GM19238 (cell line): ENCODE data around the gene BID.
"Not testable (repeated sequence)": the region's sequence is repeated elsewhere in the genome, so short reads cannot be mapped to it uniquely, and the experiment has no call there.

Source experiments
- DNase-seq: peaks from one replicate; pipeline ENCODE4 v3.0.0; 2011; ENCODE audit warnings: low spot score; ENCODE audit not compliant: insufficient read length

BID gene

DNA sequence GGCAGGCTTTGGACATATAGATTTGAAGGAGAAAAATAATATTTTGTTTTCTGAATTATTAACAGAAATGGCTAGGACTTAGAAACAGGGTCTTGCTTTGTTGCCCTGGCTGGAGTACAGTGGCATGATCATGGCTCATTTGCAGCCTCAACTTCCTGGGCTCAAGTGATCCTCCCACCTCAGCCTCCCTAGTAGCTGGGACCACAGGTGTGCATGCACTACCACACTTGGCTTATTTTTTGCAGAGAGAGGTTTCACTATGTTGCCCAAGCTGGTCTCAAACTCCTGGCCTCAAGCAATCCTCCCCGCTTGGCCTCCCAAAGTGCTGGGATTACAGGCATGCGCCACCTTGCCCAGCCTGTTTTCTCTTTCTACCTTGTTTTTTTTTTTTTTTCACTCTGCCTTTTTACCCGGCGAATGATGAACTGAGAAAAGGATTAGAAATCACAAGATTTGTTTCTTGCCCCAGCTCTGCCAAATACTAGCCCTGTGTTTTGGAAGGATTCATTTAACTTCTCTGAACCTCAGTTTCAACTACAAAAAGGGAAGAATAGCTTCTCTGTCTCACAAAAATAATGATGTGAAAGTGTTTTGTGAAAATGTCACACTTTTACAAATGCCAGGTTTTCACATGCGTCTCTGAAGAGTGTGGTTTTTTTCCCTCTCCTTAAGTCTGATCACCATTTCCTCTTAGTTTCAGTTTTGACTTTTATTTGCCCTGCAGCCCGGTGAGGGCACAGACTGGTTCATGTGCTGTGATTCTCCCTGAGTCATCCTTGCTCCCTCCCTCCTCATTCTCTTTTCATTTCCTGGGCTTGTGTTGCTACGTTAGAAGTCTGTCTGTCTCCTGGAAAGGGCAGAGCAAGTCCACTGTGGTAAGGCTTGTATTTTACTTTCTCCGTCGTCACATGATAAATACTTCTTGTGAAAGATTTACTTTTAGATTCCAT lies 68.0 kb downstream of the BID start:
- peak; percentile 27 for DNase-seq

- no peak for DNase-seq
Measured at GRCh38 chr22:17705546-17705945, 68.7 kb downstream of the BID start.

GRCh38 chr22:17703811-17704210 lies 70.5 kb downstream of the BID start:
- no peak for DNase-seq

DNA sequence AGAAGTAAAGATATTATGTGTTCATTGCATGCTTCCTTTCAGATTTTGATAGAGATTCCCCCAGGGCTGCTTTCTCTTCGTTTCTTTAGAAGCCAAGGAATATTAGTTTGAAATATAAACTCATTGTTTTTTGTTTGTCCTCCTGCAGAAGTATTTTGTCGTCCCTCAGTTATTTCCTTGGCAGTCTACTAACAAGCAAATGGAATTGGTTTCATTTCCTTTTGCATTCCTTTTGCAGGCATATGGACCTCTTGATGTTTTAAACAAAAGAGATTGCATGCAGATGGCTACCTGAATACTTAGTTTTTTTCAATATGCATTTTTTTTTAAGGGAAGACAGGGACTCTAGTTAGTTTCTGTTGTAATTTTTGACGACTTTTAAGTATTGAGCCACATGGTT lies 73.5 kb downstream of the BID start:
- DNase-seq = no peak

DNA sequence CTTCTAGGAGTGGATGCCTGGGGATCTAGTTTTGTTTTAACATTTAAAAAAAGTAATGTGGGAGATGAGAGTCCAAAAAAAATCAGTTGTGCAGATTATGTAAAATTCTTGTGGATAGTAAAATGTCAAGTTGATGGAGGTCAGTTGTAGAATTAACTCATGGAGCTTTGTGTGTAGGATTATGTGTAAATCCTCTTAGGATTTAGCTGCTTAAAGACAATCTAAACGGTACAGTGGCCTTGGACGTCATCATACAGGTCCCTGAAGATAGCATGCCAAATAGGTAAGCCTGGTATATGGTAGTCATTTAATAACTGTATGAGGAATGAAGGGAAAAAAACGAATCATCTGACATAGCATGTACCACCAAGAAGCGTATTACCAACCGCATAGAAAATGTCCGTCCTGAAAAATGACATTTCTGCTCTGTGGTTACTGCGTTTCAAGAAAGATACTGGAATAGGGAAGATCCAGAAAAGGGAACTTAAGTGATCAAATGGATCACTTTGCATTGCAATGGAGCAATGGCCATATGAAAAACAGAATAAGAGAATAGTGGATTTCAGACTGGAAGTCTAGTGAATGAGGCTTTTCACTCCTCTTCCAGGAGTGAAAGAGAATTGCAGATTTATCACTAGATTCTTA lies 74.5 kb downstream of the BID start:
- DNase-seq = no peak

DNA sequence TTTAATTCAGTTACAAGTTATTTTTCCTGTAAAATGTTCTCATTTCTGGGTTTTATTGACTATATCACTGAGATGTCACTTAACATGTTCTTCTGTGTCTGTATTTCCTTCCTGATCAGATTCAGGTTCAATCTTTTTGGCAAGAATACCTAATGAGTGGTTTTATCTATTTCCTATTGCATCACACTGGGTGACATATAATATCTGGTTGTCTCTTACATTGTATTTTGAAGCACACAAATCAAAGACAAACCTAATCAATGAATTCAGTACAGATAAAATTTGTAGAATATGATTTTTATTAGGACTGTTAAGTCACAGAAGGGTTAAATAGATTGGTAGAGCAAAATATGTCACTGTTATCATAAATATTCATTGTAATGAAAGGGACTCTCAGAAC lies 75.3 kb downstream of the BID start:
- no peak for DNase-seq

DNA sequence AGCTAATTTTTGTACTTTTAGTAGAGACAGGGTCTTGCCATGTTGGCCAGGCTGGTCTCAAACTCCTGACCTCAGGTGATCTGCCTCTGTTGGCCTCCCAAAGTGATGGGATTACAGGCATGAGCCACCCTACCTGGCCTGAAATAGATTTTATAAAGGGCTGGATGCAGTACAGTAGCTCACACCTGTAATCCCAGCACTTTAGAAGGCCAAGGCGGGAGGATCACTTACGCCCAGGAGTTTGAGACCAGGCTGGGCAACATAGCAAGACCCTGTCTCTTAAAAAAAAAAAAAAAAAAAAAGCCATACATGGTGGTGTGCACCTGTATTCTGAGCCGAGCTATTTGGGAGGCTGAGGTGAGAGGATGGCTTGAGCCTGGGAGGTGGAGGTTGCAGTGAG lies 76.0 kb downstream of the BID start:
- not testable (repeated sequence) for DNase-seq

DNA sequence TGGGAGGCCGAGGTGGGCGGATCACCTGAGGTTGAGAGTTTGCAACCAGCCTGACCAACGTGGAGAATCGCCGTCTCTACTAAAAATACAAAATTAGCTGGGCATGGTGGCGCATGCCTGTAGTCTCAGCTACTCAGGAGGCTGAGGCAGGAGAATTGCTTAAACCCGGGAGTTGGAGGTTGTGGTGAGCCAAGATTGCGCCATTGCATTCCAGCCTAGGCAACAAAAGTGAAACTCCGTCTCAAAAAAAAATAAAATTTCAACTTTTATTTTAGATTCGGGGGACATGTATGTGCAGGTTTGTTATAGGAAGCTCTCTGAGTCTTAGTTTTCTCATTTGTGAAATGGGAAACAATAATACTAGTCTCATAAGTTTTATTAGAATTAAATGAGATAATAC lies 77.1 kb downstream of the BID start:
- not testable (repeated sequence) for DNase-seq

GRCh38 chr22:17695986-17696385 lies 78.3 kb downstream of the BID start:
- DNase-seq = no peak

- DNase-seq = no peak
Measured at GRCh38 chr22:17694752-17695151, 79.5 kb downstream of the BID start.

DNA sequence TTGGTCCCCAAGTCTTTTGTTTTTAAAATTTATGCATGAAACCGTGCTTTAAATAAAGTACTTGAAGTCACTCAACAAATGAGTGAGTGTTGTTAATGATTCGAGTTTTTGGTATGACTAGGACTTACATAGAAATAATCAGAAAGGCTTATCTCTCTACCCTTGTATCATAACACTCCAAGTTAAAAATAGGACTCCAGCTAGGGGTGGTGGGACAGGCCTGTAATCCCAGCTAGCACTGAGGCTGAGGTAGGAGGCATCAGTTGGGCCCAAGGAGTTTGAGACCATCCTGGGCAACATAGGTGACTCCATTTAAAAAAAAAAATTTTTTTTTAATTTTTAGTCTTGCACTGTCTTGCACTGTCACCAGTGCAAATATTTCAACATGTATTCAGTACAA lies 80.1 kb downstream of the BID start:
- DNase-seq = no peak

DNA sequence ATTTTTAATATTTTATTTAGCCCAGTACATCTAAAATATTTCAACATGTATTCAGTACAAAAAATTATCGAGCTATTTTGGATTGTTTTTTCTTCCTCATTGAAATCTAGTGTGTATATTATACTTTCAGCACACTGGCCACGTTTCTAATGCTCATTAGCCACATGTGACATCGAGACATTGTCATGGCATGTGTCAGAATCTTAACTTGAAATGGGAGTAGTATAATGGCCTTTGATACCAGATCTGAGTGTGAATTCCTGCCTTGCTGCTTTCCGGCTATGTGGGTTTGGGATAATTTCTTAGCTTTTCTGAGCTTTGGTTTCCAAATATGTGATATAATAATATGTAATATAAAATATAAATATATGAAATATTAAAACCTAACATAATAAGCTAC lies 81.4 kb downstream of the BID start:
- DNase-seq = no peak

DNA sequence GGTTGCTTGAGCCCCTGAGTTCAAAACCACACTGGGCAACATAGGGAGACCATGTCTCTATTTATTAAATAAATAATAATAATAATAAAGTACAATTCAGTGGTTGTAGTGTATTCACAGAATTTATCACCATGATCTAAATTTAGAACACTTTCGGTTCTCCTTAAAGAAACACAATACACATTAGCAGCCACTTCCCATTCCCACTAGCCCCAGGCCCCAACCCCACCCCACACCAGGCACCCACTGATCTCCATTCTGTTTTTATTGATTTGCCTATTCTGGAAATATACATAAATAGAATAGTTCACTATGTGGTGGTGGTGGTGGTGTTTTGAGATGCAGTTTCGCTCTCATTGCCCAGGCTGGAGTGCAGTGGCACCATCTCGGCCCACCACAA lies 90.0 kb downstream of the BID start:
- no peak for DNase-seq
